CD14-positive monocyte (primary cell): ENCODE data around the gene RABGAP1. TPM values are rescaled to one million over a fixed set of nuclear protein-coding genes. Genes with fewer than 3 reads are reported as not detected.
A peak's percentile ranks its signal among the peaks of the same experiment; 100 is the strongest.

Experiments
- DNase-seq, 3 donors: peaks; one replicate each; pipeline ENCODE4 v3.0.0-alpha.2; 2011 to 2022
- H2AFZ ChIP-seq: 2 replicates; pipeline ENCODE4 v1.6.0; 2012; ENCODE audit warnings: mild to moderate bottlenecking, low read depth, low read length, inconsistent platforms; ENCODE audit not compliant: insufficient read depth, poor library complexity, severe bottlenecking
- H3K27ac ChIP-seq, 2 donors: 1 replicate in 1 of 2; 2 replicates in 1 of 2; pipeline ENCODE4 v1.5.1; 2012 to 2013; ENCODE audit warnings: low read length in 2 of 2, control low read depth in 1 of 2, inconsistent platforms in 1 of 2, low read depth in 1 of 2, mild to moderate bottlenecking in 1 of 2
- H3K27me3 ChIP-seq, 2 donors: one replicate each; pipeline versions ENCODE4 v1.6.0 to v1.6.1; 2011 to 2013; ENCODE audit warnings: low read length in 2 of 2; ENCODE audit not compliant: control insufficient read depth in 2 of 2, insufficient read depth in 2 of 2
- H3K36me3 ChIP-seq, 2 donors: replicated peaks in 1 of 2; 1 replicate in 1 of 2; 2 replicates in 1 of 2; pipeline versions ENCODE4 v1.5.1 to v1.6.1; 2012 to 2013; ENCODE audit warnings: low read length in 2 of 2, control low read depth in 1 of 2, inconsistent platforms in 1 of 2, mild to moderate bottlenecking in 1 of 2; ENCODE audit not compliant: insufficient read depth in 2 of 2, control insufficient read depth in 1 of 2
- H3K4me1 ChIP-seq, 2 donors: 1 replicate in 1 of 2; 2 replicates in 1 of 2; pipeline versions ENCODE4 v1.5.1 to v1.6.1; 2012 to 2013; ENCODE audit warnings: low read length in 2 of 2, control low read depth in 1 of 2, inconsistent platforms in 1 of 2, mild to moderate bottlenecking in 1 of 2, moderate library complexity in 1 of 2; ENCODE audit not compliant: insufficient read depth in 2 of 2, control insufficient read depth in 1 of 2
- H3K4me2 ChIP-seq: replicated peaks from 2 replicates; pipeline ENCODE3; 2012; ENCODE audit warnings: low read length, moderate library complexity, mild to moderate bottlenecking; ENCODE audit not compliant: poor library complexity, severe bottlenecking; ENCODE audit errors: extremely low read depth
- H3K4me3 ChIP-seq, 3 experiments: fragments of 200-600 bp in 1 of 3; sonication (generic) in 1 of 3; replicated peaks in 1 of 3; 1 replicate in 2 of 3; 2 replicates in 1 of 3; pipeline ENCODE4 v1.5.1; 2011 to 2013; ENCODE audit warnings: low read length in 3 of 3, mild to moderate bottlenecking in 3 of 3, control low read depth in 2 of 3, low read depth in 2 of 3, inconsistent platforms in 1 of 3, moderate library complexity in 1 of 3
- H3K79me2 ChIP-seq: 2 replicates; pipeline ENCODE4 v1.6.0; 2012; ENCODE audit warnings: mild to moderate bottlenecking, control low read depth, inconsistent platforms, low read length, moderate library complexity; ENCODE audit not compliant: insufficient read depth
- H3K9ac ChIP-seq: 2 replicates; pipeline ENCODE4 v1.6.0; 2017; ENCODE audit warnings: low read length, mild to moderate bottlenecking; ENCODE audit not compliant: insufficient read depth, poor library complexity, severe bottlenecking
- H3K9me3 ChIP-seq, 2 donors: replicated peaks in 1 of 2; 1 replicate in 1 of 2; 2 replicates in 1 of 2; pipeline versions ENCODE4 v1.5.1 to v1.6.1; 2012 to 2013; ENCODE audit warnings: low read length in 2 of 2, control low read depth in 1 of 2; ENCODE audit not compliant: control insufficient read depth in 1 of 2, insufficient read depth in 1 of 2
- H4K20me1 ChIP-seq: 2 replicates; pipeline ENCODE4 v1.6.0; 2012; ENCODE audit warnings: mild to moderate bottlenecking, low read length, control low read depth, moderate library complexity; ENCODE audit not compliant: insufficient read depth
- H3K27ac Mint-ChIP-seq, 7 donors: one replicate each; pipeline ENCODE4 v1.8.0; 2020; ENCODE audit warnings: mild to moderate bottlenecking in 7 of 7, mixed read lengths in 7 of 7, moderate library complexity in 6 of 7, inconsistent platforms in 2 of 7
- H3K27me3 Mint-ChIP-seq, 3 donors: one replicate each; pipeline ENCODE4 v1.8.0; 2021 to 2022; ENCODE audit warnings: low read depth in 3 of 3, mild to moderate bottlenecking in 3 of 3, mixed read lengths in 3 of 3, moderate library complexity in 3 of 3, inconsistent platforms in 1 of 3
- H3K36me3 Mint-ChIP-seq, 2 donors: one replicate each; pipeline ENCODE4 v1.8.0; 2020; ENCODE audit warnings: mixed read lengths in 2 of 2, inconsistent platforms in 1 of 2, mild to moderate bottlenecking in 1 of 2
- H3K4me1 Mint-ChIP-seq: one replicate; pipeline ENCODE4 v1.8.0; 2020; ENCODE audit warnings: mild to moderate bottlenecking, mixed read lengths
- H3K4me3 Mint-ChIP-seq, 2 donors: one replicate each; pipeline ENCODE4 v1.8.0; 2020; ENCODE audit warnings: mild to moderate bottlenecking in 2 of 2, mixed read lengths in 2 of 2, moderate library complexity in 1 of 2
- H3K9me3 Mint-ChIP-seq, 7 donors: one replicate each; pipeline ENCODE4 v1.8.0; 2020 to 2022; ENCODE audit warnings: mixed read lengths in 7 of 7, mild to moderate bottlenecking in 6 of 7, moderate library complexity in 6 of 7, inconsistent platforms in 2 of 7
- WGBS: methylation state at CpG from one replicate; pipeline ENCODE4 v1.1.5; 2013; ENCODE audit warnings: missing lambda C conversion rate; ENCODE audit not compliant: insufficient coverage; 5-methylcytosine and 5-hydroxymethylcytosine counted together
- intact Hi-C, 2 donors: fragments of 100-400 bp; cut with micrococcal nuclease; formaldehyde crosslinking; loops; one replicate each; pipeline versions ENCODE4 v1.15.0 to v1.15.1; 2023
- polyA plus RNA-seq, 3 donors: library from polyadenylated mRNA; depleted of rRNA in 1 of 3; unstranded in 2 of 3; stranded (reverse) in 1 of 3; fragments of 300-500 nt in 2 of 3; fragments of >200 nt in 1 of 3; fragmentation: Illumina TruSeq in 2 of 3; gene quantifications; 1 replicate in 2 of 3; 2 replicates in 1 of 3; pipeline ENCODE4 v1.2.3, GENCODE V29; 2012 to 2021
- TF ChIP-seq, protein P1 (sequence below): fragments of 200-600 bp; IDR thresholded peaks from one replicate; pipeline ENCODE4 v1.8.0; 2022; ENCODE audit warnings: antibody characterized with exemption, mild to moderate bottlenecking

RABGAP1 gene
- polyA plus RNA-seq, 3 donors: 14.7 to 24.1 (median 19.3) TPM

DNA sequence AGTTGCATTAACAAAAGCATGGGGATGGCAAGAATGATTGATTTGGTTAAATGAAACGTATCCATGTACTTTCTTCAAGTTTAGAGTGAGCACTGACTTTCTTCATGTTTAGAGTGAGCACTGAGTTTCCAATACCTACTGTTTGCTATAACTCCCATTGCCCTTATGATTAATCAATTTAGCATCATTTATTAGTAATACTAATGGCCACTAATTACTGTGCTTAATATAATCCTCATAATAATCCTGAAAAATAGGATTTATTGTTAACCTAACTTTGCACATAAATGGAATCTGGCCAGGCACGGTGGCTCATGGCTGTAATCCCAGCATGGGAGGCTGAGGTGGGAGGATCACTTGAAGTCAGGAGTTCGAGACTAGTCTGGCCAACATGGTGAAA is 70.6 kb downstream of the RABGAP1 start:
- peaks cover 72 to 92% of the 10 kb centered on the region in 2 donors for H3K36me3 ChIP-seq
- Mint-ChIP-seq H3K9me3 (peaks cover 0 to 11% (median 7%) of the 10 kb centered on the region in 7 donors), H3K4me1 (peaks cover 6% of the 10 kb centered on the region), H3K27ac (no peak overlapping the region), H3K27me3 (no peaks in the 10 kb centered on the region), H3K36me3 (peaks cover 64 to 70% of the 10 kb centered on the region in 2 donors), H3K4me3 (no peak overlapping the region)
- no peak overlapping the region for H3K27ac ChIP-seq
- no peaks in the 10 kb centered on the region for H3K27me3 ChIP-seq
- intact Hi-C loops: no loop called here
- H3K4me1 ChIP-seq: no peaks in the 10 kb centered on the region
- H3K79me2 ChIP-seq: no peaks in the 10 kb centered on the region
- H3K9ac ChIP-seq: no peak overlapping the region
- H3K4me2 ChIP-seq: no peak overlapping the region
- TF ChIP-seq, protein P1, sequence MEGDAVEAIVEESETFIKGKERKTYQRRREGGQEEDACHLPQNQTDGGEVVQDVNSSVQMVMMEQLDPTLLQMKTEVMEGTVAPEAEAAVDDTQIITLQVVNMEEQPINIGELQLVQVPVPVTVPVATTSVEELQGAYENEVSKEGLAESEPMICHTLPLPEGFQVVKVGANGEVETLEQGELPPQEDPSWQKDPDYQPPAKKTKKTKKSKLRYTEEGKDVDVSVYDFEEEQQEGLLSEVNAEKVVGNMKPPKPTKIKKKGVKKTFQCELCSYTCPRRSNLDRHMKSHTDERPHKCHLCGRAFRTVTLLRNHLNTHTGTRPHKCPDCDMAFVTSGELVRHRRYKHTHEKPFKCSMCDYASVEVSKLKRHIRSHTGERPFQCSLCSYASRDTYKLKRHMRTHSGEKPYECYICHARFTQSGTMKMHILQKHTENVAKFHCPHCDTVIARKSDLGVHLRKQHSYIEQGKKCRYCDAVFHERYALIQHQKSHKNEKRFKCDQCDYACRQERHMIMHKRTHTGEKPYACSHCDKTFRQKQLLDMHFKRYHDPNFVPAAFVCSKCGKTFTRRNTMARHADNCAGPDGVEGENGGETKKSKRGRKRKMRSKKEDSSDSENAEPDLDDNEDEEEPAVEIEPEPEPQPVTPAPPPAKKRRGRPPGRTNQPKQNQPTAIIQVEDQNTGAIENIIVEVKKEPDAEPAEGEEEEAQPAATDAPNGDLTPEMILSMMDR: no peak
- WGBS: no CpG with 5 or more reads among the region's 3 CpGs
- H3K9me3 ChIP-seq: peaks cover 0 to 4% of the 10 kb centered on the region in 2 donors
- H4K20me1 ChIP-seq: no peaks in the 10 kb centered on the region
- no peak overlapping the region for H3K4me3 ChIP-seq
- no peak overlapping the region for H2AFZ ChIP-seq
- DNase-seq: no peak

DNA sequence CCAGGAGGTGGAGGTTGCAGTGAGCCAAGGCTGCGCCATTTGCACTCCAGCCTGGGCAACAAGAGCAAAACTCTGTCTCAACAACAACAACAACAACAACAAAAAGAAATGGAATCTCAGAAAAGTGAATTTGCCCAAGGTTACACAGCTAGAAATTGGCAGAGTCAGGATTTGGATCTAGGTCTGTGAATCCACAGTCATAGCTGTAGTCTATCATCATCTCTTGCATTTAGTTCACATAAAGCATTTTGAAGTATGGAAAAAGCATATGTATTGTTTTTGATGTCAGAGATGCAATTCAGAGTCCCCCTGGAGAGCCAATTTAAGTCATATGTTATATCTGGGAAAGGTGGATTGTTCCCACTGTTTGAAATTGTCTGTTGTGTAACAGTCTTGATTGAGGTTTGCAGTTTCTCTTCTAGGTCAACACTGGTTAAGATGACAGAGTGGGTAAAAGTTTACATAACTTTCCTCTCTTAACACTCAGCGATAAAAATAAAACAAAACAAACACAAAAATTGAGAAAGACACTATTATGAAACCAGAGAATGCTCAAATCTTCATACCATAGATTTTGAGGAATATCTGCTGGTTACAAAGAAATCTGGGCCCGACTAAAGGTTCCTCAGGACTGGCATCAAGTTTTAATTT is 71.2 kb downstream of the RABGAP1 start:
- Histone ChIP-seq H3K79me2 (no peaks in the 10 kb centered on the region), H3K27ac (no peak overlapping the region), H3K36me3 (peaks cover 78 to 92% of the 10 kb centered on the region in 2 donors), H3K4me2 (no peak overlapping the region), H3K9me3 (peaks cover 0 to 4% of the 10 kb centered on the region in 2 donors), H4K20me1 (no peaks in the 10 kb centered on the region), H3K27me3 (no peaks in the 10 kb centered on the region), H3K4me3 (no peak overlapping the region), H2AFZ (no peak overlapping the region), H3K4me1 (no peaks in the 10 kb centered on the region), H3K9ac (no peak overlapping the region)
- Mint-ChIP-seq H3K27ac (peak overlapping the region in 2 of 7 donors; percentile 16 to 17), H3K4me3 (no peak overlapping the region), H3K4me1 (peaks cover 6% of the 10 kb centered on the region), H3K9me3 (peaks cover 0 to 11% (median 7%) of the 10 kb centered on the region in 7 donors), H3K36me3 (peaks cover 68 to 70% of the 10 kb centered on the region in 2 donors), H3K27me3 (no peaks in the 10 kb centered on the region)
- DNase-seq: no peak
- intact Hi-C loops: no loop called here
- no CpG with 5 or more reads among the region's 3 CpGs for WGBS
- TF ChIP-seq, protein P1: no peak
